GM21515 (cell line): ENCODE data around the gene MAP2K6.
"Not testable (repeated sequence)": the region's sequence is repeated elsewhere in the genome, so short reads cannot be mapped to it uniquely, and the experiment has no call there.

Experiments
- ATAC-seq: cut with Tn5 transposase; IDR thresholded peaks from one replicate; pipeline ENCODE4 v1.9.1; 2021; ENCODE audit not compliant: unreplicated experiment

MAP2K6 gene

GRCh38 chr17:69454051-69454450 lies 39.6 kb downstream of the MAP2K6 start:
- no peak for ATAC-seq

GRCh38 chr17:69455040-69455439 lies 40.5 kb downstream of the MAP2K6 start:
- no peak for ATAC-seq

- no peak for ATAC-seq
These were observed 43.1 kb downstream of the MAP2K6 start for GRCh38 chr17:69457603-69458002.

GRCh38 chr17:69460963-69461922 lies 46.7 kb downstream of the MAP2K6 start:
- no peak for ATAC-seq

GRCh38 chr17:69461951-69462369 lies 47.5 kb downstream of the MAP2K6 start:
- ATAC-seq: no peak

GRCh38 chr17:69462882-69463281 lies 48.4 kb downstream of the MAP2K6 start:
- no peak for ATAC-seq

GRCh38 chr17:69466451-69466850 lies 52.0 kb downstream of the MAP2K6 start:
- ATAC-seq: no peak

GRCh38 chr17:69466905-69467667 lies 52.6 kb downstream of the MAP2K6 start:
- no peak for ATAC-seq

GRCh38 chr17:69468207-69468606 lies 53.7 kb downstream of the MAP2K6 start:
- ATAC-seq: no peak

GRCh38 chr17:69470702-69471101 lies 56.2 kb downstream of the MAP2K6 start:
- no peak for ATAC-seq

- no peak for ATAC-seq
These were observed 56.9 kb downstream of the MAP2K6 start for GRCh38 chr17:69471406-69471805.

- ATAC-seq: no peak
These were observed 59.6 kb downstream of the MAP2K6 start for GRCh38 chr17:69473841-69474831.

GRCh38 chr17:69477204-69477902 lies 62.9 kb downstream of the MAP2K6 start:
- no peak for ATAC-seq

GRCh38 chr17:69477903-69478266 lies 63.4 kb downstream of the MAP2K6 start:
- no peak for ATAC-seq

GRCh38 chr17:69478916-69479315 lies 64.4 kb downstream of the MAP2K6 start:
- no peak for ATAC-seq

- not testable (repeated sequence) for ATAC-seq
These were observed 65.3 kb downstream of the MAP2K6 start for GRCh38 chr17:69479756-69480155.

- ATAC-seq: no peak
These were observed 65.7 kb downstream of the MAP2K6 start for GRCh38 chr17:69480245-69480644.

- ATAC-seq: no peak
These were observed 70.8 kb downstream of the MAP2K6 start for GRCh38 chr17:69485251-69485661.

- ATAC-seq: no peak
These were observed 71.6 kb downstream of the MAP2K6 start for GRCh38 chr17:69485901-69486643.
